Ovary (tissue), 9 donors: Measurements from ENCODE around the gene RHOBTB1. TPM values are rescaled to one million over a fixed set of nuclear protein-coding genes. Genes with fewer than 3 reads are reported as not detected.
"Not testable (repeated sequence)": the region's sequence is repeated elsewhere in the genome, so short reads cannot be mapped to it uniquely, and the experiment has no call there.

Experiments
- DNase-seq, 5 donors: peaks; one replicate each; pipeline ENCODE4 v3.0.0-alpha.2; 2019 to 2020
- H3K27ac ChIP-seq, 2 donors: fragments of 200-600 bp; one replicate each; pipeline versions ENCODE4 v1.5.1 to v1.8.0; 2019 to 2022
- H3K27me3 ChIP-seq: fragments of 200-600 bp; one replicate; pipeline ENCODE4 v1.8.0; 2022
- H3K36me3 ChIP-seq: fragments of 200-600 bp; sonication (generic); one replicate; pipeline ENCODE4 v1.5.1; 2019
- H3K4me1 ChIP-seq: one replicate; pipeline ENCODE4 v1.8.1; 2013; ENCODE audit warnings: mild to moderate bottlenecking, moderate library complexity; ENCODE audit not compliant: insufficient read depth
- H3K4me3 ChIP-seq: fragments of 200-600 bp; sonication (generic); one replicate; pipeline ENCODE4 v1.5.1; 2017
- H3K9me3 ChIP-seq, 2 donors: fragments of 200-600 bp in 1 of 2; sonication (generic) in 1 of 2; one replicate each; pipeline versions ENCODE4 v1.5.1 to v1.8.1; 2013 to 2019; ENCODE audit warnings: mild to moderate bottlenecking in 1 of 2, moderate library complexity in 1 of 2
- CTCF ChIP-seq, 3 donors: fragments of 450-650 bp in 2 of 3; fragments of 200-600 bp in 1 of 3; IDR thresholded peaks; one replicate each; pipeline versions ENCODE4 v1.5.1 to v1.8.0; 2016 to 2022; ENCODE audit warnings: antibody characterized with exemption in 3 of 3, mild to moderate bottlenecking in 1 of 3
- EP300 ChIP-seq: sonication (generic); formaldehyde crosslinking; IDR thresholded peaks from one replicate; pipeline ENCODE4 v1.6.1; 2017; ENCODE audit warnings: antibody characterized with exemption
- POLR2A ChIP-seq: fragments of 450-650 bp; IDR thresholded peaks from one replicate; pipeline ENCODE4 v1.6.1; 2017; ENCODE audit warnings: antibody characterized with exemption, mild to moderate bottlenecking, moderate library complexity
- WGBS, 3 donors: extraction: QIAGEN DNeasy Blood & Tissue Kit in 1 of 3; methylation state at CpG; one replicate each; pipeline versions ENCODE4 v1.1.5 to v1.1.7; 2013 to 2017; 5-methylcytosine and 5-hydroxymethylcytosine counted together
- intact Hi-C, 4 donors: fragments of 100-400 bp; cut with DNase I; formaldehyde crosslinking; loops; one replicate each; pipeline versions ENCODE4 v1.11.0 to v1.15.1; 2022 to 2023
- polyA plus RNA-seq, 2 donors: library from polyadenylated mRNA; stranded (reverse); fragments of 200-250 nt in 1 of 2; fragments of 350-450 nt in 1 of 2; fragmentation: Illumina TruSeq in 1 of 2; extraction: RNeasy Lipid Tissue Mini Kit (QIAGEN cat#74804) in 1 of 2; gene quantifications; one replicate each; pipeline ENCODE4 v1.2.3, GENCODE V29; 2013 to 2014
- total RNA-seq, 7 donors: library from RNA; depleted of rRNA in 2 of 7; stranded (reverse); fragments of >200 nt in 2 of 7; fragmentation: NEBNext Ultra II Directional in 3 of 7; extraction: Animal tissue kit (Norgen Biotek cat#: 25700) in 3 of 7; gene quantifications; one replicate each; pipeline versions ENCODE4 v1.1.0 to v1.2.4, GENCODE V29; 2016 to 2023
- donor health status: DM: no; HTN: no; CAD: no; lungs with moderate emphysema.
- donor health status: DM: no; HTN: no; CAD: no.
- donor health status: Bipolar disorder and iron deficiency.
- donor health status: DM: yes; HTN: yes; CAD: no.
- donor health status: DM: no; HTN: no; CAD: no.
- donor health status: DM: yes; HTN: yes; CAD: no.

Gene RHOBTB1
- total and polyA plus RNA-seq, 9 donors = 5.6 to 23.9 (median 13.0) TPM

- H3K36me3 ChIP-seq = no peaks in the 10 kb centered on the region
- intact Hi-C loops = no loop called here
- H3K27ac ChIP-seq = no peak overlapping the region
- H3K4me3 ChIP-seq = no peak overlapping the region
- TF ChIP-seq EP300 (no peak), CTCF (IDR thresholded peaks at IDR 0.05) (no peak), POLR2A (no peak)
- no peak for DNase-seq
- H3K27me3 ChIP-seq = no peaks in the 10 kb centered on the region
- H3K4me1 ChIP-seq = no peaks in the 10 kb centered on the region
- H3K9me3 ChIP-seq = no peaks in the 10 kb centered on the region
Measured at GRCh38 chr10:60834401-60834800, 109.6 kb downstream of the RHOBTB1 start.

GRCh38 chr10:60832136-60832535, 111.8 kb downstream of the RHOBTB1 start:
- H3K4me1 ChIP-seq, H3K27ac ChIP-seq, H3K36me3 ChIP-seq, H3K27me3 ChIP-seq, H3K4me3 ChIP-seq, DNase-seq, intact Hi-C loops, H3K9me3 ChIP-seq: not testable (repeated sequence)
- WGBS, 3 donors = 89 to 93% (median 90%) methylated on average over 4 of the region's 4 CpGs

GRCh38 chr10:60828489-60828852, 115.5 kb downstream of the RHOBTB1 start:
- Histone ChIP-seq H3K36me3 (no peaks in the 10 kb centered on the region), H3K9me3 (no peaks in the 10 kb centered on the region), H3K27ac (no peak overlapping the region), H3K4me1 (peaks cover 8% of the 10 kb centered on the region), H3K27me3 (no peaks in the 10 kb centered on the region), H3K4me3 (no peak overlapping the region)
- intact Hi-C loops = loop anchor here in 2 of 4 donors (10.0 kb wide), 2 partner anchors 56 to 116 kb away; partner anchors contain the start of gene RHOBTB1 (in 1 of the 2)
- no peak for TF ChIP-seq EP300
- TF ChIP-seq CTCF (IDR thresholded peaks at IDR 0.05) = no peak
- TF ChIP-seq POLR2A = no peak
- no peak for DNase-seq
- 59% methylated on average over 1 of the region's 1 CpG for WGBS, 3 donors

- intact Hi-C loops = loop anchor here in 2 of 4 donors (10.0 kb wide), 2 partner anchors 57 to 117 kb away; partner anchors contain the start of gene RHOBTB1 (in 1 of the 2)
- no peaks in the 10 kb centered on the region for H3K27me3 ChIP-seq
- H3K27ac ChIP-seq = no peak overlapping the region
- no peaks in the 10 kb centered on the region for H3K36me3 ChIP-seq
- no peak for DNase-seq
- H3K4me1 ChIP-seq = peaks cover 8% of the 10 kb centered on the region
- WGBS, 3 donors = 0 to 15% (median 2%) methylated on average over 5 of the region's 5 CpGs
- H3K9me3 ChIP-seq = no peaks in the 10 kb centered on the region
- TF ChIP-seq CTCF (IDR thresholded peaks at IDR 0.05) (no peak), POLR2A (no peak), EP300 (no peak)
- H3K4me3 ChIP-seq = no peak overlapping the region
Measured at GRCh38 chr10:60827791-60828488, 116.0 kb downstream of the RHOBTB1 start.

- WGBS, 3 donors = 79 to 86% (median 83%) methylated on average over 4 of the region's 4 CpGs
- Histone ChIP-seq H3K36me3 (no peaks in the 10 kb centered on the region), H3K4me1 (peaks cover 8% of the 10 kb centered on the region), H3K9me3 (no peaks in the 10 kb centered on the region), H3K4me3 (no peak overlapping the region), H3K27ac (no peak overlapping the region), H3K27me3 (no peaks in the 10 kb centered on the region)
- intact Hi-C loops = loop anchor here in 2 of 4 donors (2.0 to 10.0 kb wide), 3 partner anchors 23 to 119 kb away; partner anchors contain the start of gene RHOBTB1 (in 1 of the 2)
- TF ChIP-seq CTCF (IDR thresholded peaks at IDR 0.05) = no peak
- TF ChIP-seq POLR2A = no peak
- no peak for TF ChIP-seq EP300
- DNase-seq = no peak
Measured at GRCh38 chr10:60825520-60825919, 118.5 kb downstream of the RHOBTB1 start.
